ENCODE data around the gene EVI5.

Gene EVI5

GRCh38 chr1:92511541-92511940, 273.4 kb downstream of the EVI5 start:
- DNase-seq (ENCODE audit: low read depth) = no peak

GRCh38 chr1:92509619-92510018, 275.3 kb downstream of the EVI5 start:
- no peak for DNase-seq (ENCODE audit: low read depth)

- no peak for DNase-seq (ENCODE audit: low read depth)
These were observed 279.8 kb downstream of the EVI5 start for GRCh38 chr1:92505015-92505692.

- DNase-seq (ENCODE audit: low read depth) = no peak
These were observed 280.5 kb downstream of the EVI5 start for GRCh38 chr1:92504291-92505014.

GRCh38 chr1:92503926-92504285, 281.0 kb downstream of the EVI5 start:
- DNase-seq (ENCODE audit: low read depth) = no peak

- no peak for DNase-seq (ENCODE audit: low read depth)
These were observed 281.6 kb downstream of the EVI5 start for GRCh38 chr1:92503043-92503925.

GRCh38 chr1:92502247-92502646, 282.7 kb downstream of the EVI5 start:
- DNase-seq (ENCODE audit: low read depth) = no peak

GRCh38 chr1:92500552-92500951, 284.4 kb downstream of the EVI5 start:
- no peak for DNase-seq (ENCODE audit: low read depth)

- DNase-seq (ENCODE audit: low read depth) = no peak
These were observed 289.4 kb downstream of the EVI5 start for GRCh38 chr1:92495392-92496063.

- DNase-seq (ENCODE audit: low read depth) = no peak
These were observed 290.3 kb downstream of the EVI5 start for GRCh38 chr1:92494485-92495141.

GRCh38 chr1:92493139-92493538, 291.8 kb downstream of the EVI5 start:
- DNase-seq (ENCODE audit: low read depth) = no peak

- DNase-seq (ENCODE audit: low read depth) = no peak
These were observed 296.1 kb downstream of the EVI5 start for GRCh38 chr1:92488832-92489231.

- DNase-seq (ENCODE audit: low read depth) = no peak
These were observed 296.5 kb downstream of the EVI5 start for GRCh38 chr1:92488416-92488815.

GRCh38 chr1:92487078-92487605, 297.8 kb downstream of the EVI5 start:
- DNase-seq (ENCODE audit: low read depth) = no peak

- no peak for DNase-seq (ENCODE audit: low read depth)
These were observed 298.4 kb downstream of the EVI5 start, which contains the start of gene GFI1 for GRCh38 chr1:92486251-92487077. TSS of gene GFI1 (minus strand) at chr1:92486925. CDS start at chr1:92483487, 3,438 bp downstream.

GRCh38 chr1:92485381-92486250, 299.3 kb downstream of the EVI5 start:
- DNase-seq (ENCODE audit: low read depth) = no peak

GRCh38 chr1:92484472-92485380, 300.2 kb downstream of the EVI5 start:
- no peak for DNase-seq (ENCODE audit: low read depth)

All from HS-27A (cell line).